Fibroblast of skin of scalp (primary cell): Measurements from ENCODE around the gene CHAC1.
"Not testable (repeated sequence)": the region's sequence is repeated elsewhere in the genome, so short reads cannot be mapped to it uniquely, and the experiment has no call there.

Source experiments
- DNase-seq: peaks from one replicate; pipeline ENCODE4 v3.0.0-alpha.2; 2013

Gene CHAC1

DNA sequence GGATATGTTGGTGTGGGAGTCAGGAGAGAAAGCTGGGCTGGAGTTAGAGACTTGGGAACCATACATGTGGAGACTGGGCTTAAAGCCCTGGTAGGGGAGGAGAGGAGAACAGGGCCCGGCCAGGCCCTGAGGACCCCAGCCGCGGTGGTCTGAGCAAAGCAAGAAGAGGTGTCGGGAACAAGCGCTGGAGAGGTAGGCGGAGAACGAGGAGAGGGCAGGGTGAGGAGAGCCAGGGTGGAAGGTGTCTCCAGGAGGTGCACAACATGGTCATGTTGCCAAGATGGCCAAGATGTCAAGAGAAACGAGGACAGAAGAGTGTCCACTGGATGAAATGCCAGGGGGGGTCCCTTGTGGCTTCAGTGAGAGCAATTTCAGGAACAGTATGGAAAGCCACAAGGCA is 5.5 kb downstream of the CHAC1 start:
- DNase-seq, result peak; percentile 18

DNA sequence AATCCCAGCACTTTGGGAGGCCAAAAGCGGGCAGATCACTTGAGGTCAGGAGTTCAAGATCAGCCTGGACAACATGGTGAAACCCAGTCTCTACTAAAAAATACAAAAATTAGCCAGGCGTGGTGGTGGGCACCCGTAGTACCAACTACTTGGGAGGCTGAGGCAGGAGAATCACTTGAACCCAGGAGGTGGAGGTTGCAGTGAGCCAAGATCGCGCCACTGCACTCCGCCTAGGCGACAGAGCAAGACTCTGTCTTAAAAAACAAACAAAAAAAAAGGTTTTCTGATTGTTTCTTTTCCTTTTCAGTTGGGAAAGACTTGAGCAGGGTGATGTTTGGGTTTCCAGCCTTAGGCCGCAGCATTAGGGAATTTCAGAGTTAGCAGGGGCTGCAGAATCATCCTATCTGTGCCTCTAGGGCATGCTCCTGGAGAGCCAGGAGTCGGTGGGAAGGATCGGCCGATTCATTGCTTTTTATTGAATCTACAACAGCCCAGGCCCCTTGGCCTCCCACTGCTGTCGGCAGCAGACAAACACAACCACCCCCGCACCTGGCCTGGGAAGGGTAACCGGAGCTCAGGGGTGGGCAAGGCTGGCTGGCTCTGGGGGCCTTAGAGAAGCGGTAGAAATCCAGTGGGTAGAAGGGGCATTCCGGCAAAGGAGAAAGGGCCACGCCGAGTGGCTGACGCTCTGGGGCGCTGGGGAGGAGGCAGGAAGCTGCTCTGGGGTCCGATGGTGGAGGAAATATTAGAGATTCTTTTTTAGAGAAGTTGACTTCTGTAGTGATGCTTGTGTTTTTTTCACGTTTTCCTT is 6.3 kb downstream of the CHAC1 start:
- no peak for DNase-seq

GRCh38 chr15:40960151-40960885 is 7.0 kb downstream of the CHAC1 start:
- DNase-seq, result no peak

DNA sequence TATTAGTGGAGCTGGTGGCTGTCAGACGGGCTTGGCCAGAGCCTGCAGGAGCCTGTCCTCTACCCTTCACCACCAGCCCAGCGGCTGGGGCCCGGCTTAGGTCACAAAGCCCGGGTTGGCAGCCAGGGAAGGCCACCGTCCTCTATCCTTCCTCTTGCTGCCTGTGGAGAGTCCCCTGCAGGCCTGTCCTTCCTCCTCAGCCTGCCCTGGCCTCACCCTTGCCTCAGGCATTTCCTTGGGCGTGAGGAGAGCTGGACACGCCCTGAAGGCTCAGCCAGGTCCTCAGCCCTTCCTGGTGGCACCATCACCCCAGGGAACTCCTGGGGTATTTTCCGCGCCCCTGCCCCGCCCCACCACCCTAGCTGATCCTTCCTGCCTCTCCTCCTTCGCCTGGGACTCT is 7.7 kb downstream of the CHAC1 start:
- no peak for DNase-seq

DNA sequence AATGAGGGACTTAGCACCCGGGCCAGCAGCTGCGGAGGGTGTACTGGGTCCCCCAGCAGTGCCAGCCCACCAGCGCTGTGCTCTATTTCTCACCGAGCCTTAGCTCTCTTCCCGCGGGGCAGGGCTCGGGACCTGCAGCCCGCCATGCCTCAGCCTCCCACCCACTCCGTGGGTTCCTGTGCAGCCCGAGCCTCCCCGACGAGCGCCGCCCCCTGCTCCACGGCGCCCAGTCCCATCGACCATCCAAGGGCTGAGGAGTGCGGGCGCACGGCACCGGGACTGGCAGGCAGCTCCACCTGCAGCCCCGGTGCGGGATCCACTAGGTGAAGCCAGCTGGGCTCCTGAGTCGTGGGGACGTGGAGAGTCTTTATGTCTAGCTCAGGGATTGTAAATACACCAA is 8.5 kb downstream of the CHAC1 start:
- not testable (repeated sequence) for DNase-seq

DNA sequence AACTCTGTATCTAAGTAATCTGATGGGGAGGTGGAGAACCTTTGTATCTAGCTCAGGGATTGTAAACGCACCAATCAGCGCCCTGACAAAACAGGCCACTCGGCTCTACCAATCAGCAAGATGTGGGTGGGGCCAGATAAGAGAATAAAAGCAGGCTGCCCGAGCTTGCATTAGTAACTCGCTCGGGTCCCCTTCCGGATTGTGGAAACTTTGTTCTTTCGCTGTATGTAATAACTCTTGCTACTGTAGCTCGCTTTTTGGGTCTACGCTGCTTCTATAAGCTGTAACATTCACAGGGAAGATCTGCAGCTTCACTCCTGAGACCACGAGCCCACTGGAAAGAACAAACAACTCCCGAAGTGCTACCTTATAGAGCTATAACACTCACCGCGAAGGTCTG is 9.0 kb downstream of the CHAC1 start:
- DNase-seq, result not testable (repeated sequence)

DNA sequence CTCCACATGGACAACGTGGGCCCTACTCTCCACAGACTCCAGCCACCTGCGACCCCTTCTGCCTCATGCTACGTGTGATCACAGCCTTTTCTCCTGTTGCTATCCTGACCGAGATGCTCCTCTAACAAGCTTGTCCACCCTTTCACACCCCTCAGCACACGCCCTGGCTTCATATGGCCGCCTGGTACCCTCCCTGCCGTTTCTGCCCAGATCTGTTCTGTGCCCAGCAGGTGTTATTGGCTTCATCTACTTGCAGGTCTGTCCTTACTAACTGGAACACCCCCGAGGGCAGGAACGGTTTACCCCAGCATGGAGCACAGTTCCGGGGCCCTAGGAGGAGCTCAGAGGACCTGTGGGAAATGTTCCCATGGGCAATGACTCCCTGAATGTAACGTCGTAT is 9.9 kb downstream of the CHAC1 start:
- no peak for DNase-seq

DNA sequence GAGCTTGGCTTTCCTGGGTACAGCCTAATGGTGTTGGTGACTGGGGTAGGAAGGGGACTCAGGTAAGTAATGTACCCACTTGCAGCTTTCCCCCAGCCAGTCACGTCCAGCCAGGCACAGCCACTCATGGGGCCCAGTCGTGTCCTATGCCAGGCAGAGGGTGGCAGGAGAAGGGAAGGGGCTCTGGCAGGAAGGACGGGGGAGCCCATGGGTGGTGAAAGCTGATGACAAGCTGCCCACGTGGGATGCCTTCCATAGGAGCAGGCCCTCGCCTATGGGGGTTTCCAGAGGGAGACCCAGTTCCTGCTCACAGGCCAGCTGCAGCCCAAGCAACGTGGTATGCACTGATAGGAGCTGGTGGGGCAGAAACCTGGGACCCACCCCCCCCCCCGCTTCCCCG is 10.7 kb downstream of the CHAC1 start:
- DNase-seq, result no peak

DNA sequence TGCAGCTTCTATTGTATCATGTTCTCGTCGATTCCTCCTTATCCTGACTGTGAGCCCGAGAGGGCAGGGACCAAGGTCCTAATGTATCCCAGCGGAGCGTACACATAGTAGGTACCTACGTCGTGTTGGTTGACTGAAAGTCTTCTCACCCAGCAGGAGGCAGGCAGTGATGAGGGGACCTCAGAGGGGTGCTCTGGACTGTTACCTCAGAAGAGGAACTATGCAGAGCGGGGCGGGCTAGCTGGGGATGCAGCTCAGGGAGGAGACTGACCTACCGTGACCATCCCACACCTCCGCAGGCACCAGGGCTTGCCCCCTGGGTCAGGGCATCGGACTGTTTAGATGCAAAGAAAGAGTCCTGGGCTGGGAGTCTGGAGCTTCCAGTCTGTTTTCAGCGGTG is 11.4 kb downstream of the CHAC1 start:
- DNase-seq, result no peak

- DNase-seq, result no peak
Measured at GRCh38 chr15:40968290-40969085, 15.2 kb downstream of the CHAC1 start.

DNA sequence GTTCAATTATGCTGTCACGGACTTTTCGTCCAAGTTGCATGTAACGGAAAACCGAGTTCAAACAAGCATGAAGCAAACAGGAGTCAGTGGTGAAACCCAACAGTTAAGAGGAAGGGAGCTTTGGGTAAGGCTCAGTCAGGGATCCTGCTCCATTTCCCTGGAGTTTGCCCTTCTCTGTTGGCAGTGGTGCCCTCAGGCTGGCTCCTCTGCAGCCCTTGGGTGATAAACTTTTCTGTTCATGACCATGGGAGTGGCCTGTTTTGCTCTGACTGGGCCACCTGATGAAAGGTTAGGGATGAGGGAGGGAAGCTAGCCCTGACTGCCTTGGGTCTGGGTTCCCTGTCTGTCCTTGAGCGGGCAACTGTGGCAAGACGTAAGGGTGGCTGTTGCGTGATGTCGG is 16.1 kb downstream of the CHAC1 start:
- DNase-seq, result no peak

- DNase-seq, result no peak
Measured at GRCh38 chr15:40974879-40975278, 21.6 kb downstream of the CHAC1 start.

GRCh38 chr15:40976819-40977218 is 23.5 kb downstream of the CHAC1 start:
- no peak for DNase-seq

DNA sequence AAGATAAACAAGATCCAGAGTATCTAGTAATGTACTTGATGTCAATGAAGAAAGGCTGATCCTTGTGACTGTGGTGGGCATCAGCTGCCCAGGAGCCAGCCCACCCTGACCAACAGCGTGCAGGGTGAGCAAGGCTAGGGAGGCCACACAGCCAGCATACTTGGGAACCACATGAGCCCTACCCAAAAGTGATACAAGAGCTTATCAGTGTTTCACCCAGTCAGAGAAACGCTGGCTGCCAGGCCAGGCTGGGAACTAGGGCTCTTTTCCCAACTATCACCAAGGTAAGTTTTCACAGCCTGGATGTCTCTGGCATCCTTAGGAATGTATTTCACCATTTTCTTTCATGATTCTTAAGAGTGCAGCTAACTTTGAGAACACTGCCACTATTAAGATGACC is 24.9 kb downstream of the CHAC1 start:
- no peak for DNase-seq

DNA sequence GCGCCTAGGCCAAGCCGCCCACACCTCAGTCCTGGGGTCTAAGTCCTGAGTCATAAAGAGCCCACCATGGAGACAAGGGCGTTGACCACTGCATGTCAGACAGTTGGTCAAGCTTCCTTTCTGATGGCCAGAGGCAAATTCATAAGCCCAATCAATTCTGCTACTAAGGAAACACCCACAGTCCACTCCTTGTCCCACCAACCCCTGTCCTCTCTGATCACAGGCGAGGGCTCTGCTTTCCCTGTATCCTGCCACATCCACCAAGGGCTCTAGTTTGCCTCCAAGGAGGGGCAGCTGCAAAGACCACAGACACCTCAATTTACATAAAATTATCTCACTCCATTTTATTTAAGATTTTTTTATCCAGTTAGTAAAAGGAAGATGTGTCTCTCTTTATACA is 25.3 kb downstream of the CHAC1 start:
- no peak for DNase-seq

GRCh38 chr15:40981186-40981585 is 27.9 kb downstream of the CHAC1 start:
- no peak for DNase-seq

- peak; percentile 19 for DNase-seq
Measured at GRCh38 chr15:40982855-40983254, 29.6 kb downstream of the CHAC1 start.

- no peak for DNase-seq
Measured at GRCh38 chr15:40984406-40984805, 31.1 kb downstream of the CHAC1 start.

- peak; percentile 25 for DNase-seq
Measured at GRCh38 chr15:40984964-40985363, 31.7 kb downstream of the CHAC1 start.

GRCh38 chr15:40985541-40986330 is 32.5 kb downstream of the CHAC1 start:
- peak; percentile 14 for DNase-seq

- no peak for DNase-seq
Measured at GRCh38 chr15:40986820-40987219, 33.5 kb downstream of the CHAC1 start.

DNA sequence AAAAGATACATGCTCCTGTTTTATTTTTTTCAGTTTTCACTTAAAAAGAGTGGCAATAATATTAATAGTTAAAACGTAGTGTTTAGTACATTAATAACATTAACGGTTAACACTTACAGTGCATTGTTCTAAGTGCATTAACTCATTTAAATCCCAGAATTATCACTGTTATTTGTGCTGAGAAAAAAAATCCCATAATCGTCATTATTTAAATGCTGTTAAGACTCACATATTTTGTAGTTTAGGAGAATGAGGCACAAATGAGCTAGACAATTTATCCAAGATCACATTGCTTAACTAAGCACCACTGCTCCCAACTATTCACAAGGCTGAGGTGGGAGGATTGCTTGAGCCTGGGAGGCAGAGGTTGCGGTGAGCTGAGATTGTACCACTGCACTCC is 34.9 kb downstream of the CHAC1 start:
- no peak for DNase-seq

- DNase-seq, result no peak
Measured at GRCh38 chr15:40990080-40990479, 36.8 kb downstream of the CHAC1 start.
